ENCODE data around the gene BANF2. TPM values are rescaled to one million over a fixed set of nuclear protein-coding genes. Genes with fewer than 3 reads are reported as not detected.

BANF2 gene
- polyA plus RNA-seq, 1 of the 3 experiments (the other 2 are of a cell fraction), result not detected

- no peak overlapping the region for H2AFZ ChIP-seq (ENCODE audit: low read depth)
- DNase-seq, result no peak
- TF ChIP-seq NFIC (IDR thresholded peaks at IDR 0.05; ENCODE audit: borderline replicate concordance) (no peak), RFX5 (IDR thresholded peaks at IDR 0.05; ENCODE audit: low read length) (no peak), RCOR1 (IDR thresholded peaks at IDR 0.05; ENCODE audit: low read length) (no peak), MAX (IDR thresholded peaks at IDR 0.05; ENCODE audit: low read depth) (no peak), RXRA (IDR thresholded peaks at IDR 0.05; ENCODE audit: borderline replicate concordance, low read depth) (no peak), EP300 (IDR thresholded peaks at IDR 0.05; ENCODE audit: borderline replicate concordance in 1 of 2, low read depth in 1 of 2, low read length in 1 of 2) (no peak), TEAD4 (IDR thresholded peaks at IDR 0.05; ENCODE audit: borderline replicate concordance, insufficient read depth) (no peak), JUND (IDR thresholded peaks at IDR 0.05) (no peak), MEF2A (IDR thresholded peaks at IDR 0.05; ENCODE audit: borderline replicate concordance, low read depth) (no peak), NRF1 (IDR thresholded peaks at IDR 0.05; ENCODE audit: low read depth, low read length) (no peak), EZH2phosphoT487 (IDR thresholded peaks at IDR 0.05; ENCODE audit: borderline replicate concordance, low read depth) (no peak), CHD2 (IDR thresholded peaks at IDR 0.05; ENCODE audit: low read length, partially characterized antibody) (no peak), TAF1 (IDR thresholded peaks at IDR 0.05; ENCODE audit: borderline replicate concordance, low read depth, low read length) (no peak), SIN3A (IDR thresholded peaks at IDR 0.05; ENCODE audit: borderline replicate concordance, low read depth, low read length) (no peak)
- TF ChIP-seq, protein P1, sequence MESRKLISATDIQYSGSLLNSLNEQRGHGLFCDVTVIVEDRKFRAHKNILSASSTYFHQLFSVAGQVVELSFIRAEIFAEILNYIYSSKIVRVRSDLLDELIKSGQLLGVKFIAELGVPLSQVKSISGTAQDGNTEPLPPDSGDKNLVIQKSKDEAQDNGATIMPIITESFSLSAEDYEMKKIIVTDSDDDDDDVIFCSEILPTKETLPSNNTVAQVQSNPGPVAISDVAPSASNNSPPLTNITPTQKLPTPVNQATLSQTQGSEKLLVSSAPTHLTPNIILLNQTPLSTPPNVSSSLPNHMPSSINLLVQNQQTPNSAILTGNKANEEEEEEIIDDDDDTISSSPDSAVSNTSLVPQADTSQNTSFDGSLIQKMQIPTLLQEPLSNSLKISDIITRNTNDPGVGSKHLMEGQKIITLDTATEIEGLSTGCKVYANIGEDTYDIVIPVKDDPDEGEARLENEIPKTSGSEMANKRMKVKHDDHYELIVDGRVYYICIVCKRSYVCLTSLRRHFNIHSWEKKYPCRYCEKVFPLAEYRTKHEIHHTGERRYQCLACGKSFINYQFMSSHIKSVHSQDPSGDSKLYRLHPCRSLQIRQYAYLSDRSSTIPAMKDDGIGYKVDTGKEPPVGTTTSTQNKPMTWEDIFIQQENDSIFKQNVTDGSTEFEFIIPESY (IDR thresholded peaks at IDR 0.05; ENCODE audit: borderline replicate concordance, low read depth), result no peak
- no peak overlapping the region for H3K27ac ChIP-seq (ENCODE audit: low read depth in 2 of 2, low read length in 1 of 2)
- H3K9me3 ChIP-seq, result no peaks in the 10 kb centered on the region
- H4K20me1 ChIP-seq (ENCODE audit: insufficient read depth), result no peaks in the 10 kb centered on the region
- H3K4me2 ChIP-seq, result no peak overlapping the region
- ChIA-PET CTCF (interaction anchor here (1.6 kb wide), 1 partner anchor 10 kb away, joined by 8 read pairs; no protein-coding TSS in a partner anchor), POLR2A (no interaction called here)
- no peaks in the 10 kb centered on the region for H3K79me2 ChIP-seq (ENCODE audit: insufficient read depth)
- no peaks in the 10 kb centered on the region for H3K9me2 ChIP-seq
- H3K4me3 ChIP-seq (ENCODE audit: low read depth in 2 of 2, low read length in 1 of 2), result no peak overlapping the region
- H3K4me1 ChIP-seq (ENCODE audit: control insufficient read depth in 1 of 2, insufficient read depth in 2 of 2, low read depth in 1 of 2, low read length in 1 of 2), result no peaks in the 10 kb centered on the region
- no peak overlapping the region for H3K9ac ChIP-seq
- no peaks in the 10 kb centered on the region for H3F3A ChIP-seq (replicated peaks; ENCODE audit: insufficient read depth)
- H3K27me3 ChIP-seq (ENCODE audit: insufficient read depth), result peaks cover 7% of the 10 kb centered on the region; the same call in 1 of the 2 replicates
- H3K36me3 ChIP-seq (replicated peaks in 1 of 2; ENCODE audit: control insufficient read depth in 1 of 2, insufficient read depth in 2 of 2, low read length in 1 of 2), result no peaks in the 10 kb centered on the region
- WGBS (ENCODE audit: low lambda C conversion rate), result 44% methylated on average over 1 of the region's 1 CpG
Measured at GRCh38 chr20:17697171-17697570, 2.6 kb upstream of the BANF2 start.

GRCh38 chr20:17698384-17698783 is 1.4 kb upstream of the BANF2 start:
- no peak overlapping the region for H3K27ac ChIP-seq (ENCODE audit: low read depth in 2 of 2, low read length in 1 of 2)
- CTCF ChIA-PET, result interaction anchor here (0.6 to 1.6 kb wide), 3 partner anchors 11 to 124 kb away, joined by 3 to 8 read pairs (median 5); partner anchors contain the start of gene RRBP1
- no peak overlapping the region for H3K4me2 ChIP-seq

More at GRCh38 chr20:17698384-17698783, 1.4 kb upstream of the BANF2 start:
- DNase-seq, result no peak
- H3K4me3 ChIP-seq (ENCODE audit: low read depth in 2 of 2, low read length in 1 of 2), result no peak overlapping the region
- H3K9ac ChIP-seq, result no peak overlapping the region
- no peaks in the 10 kb centered on the region for H4K20me1 ChIP-seq (ENCODE audit: insufficient read depth)
- H3K9me3 ChIP-seq, result no peaks in the 10 kb centered on the region
- no peak for TF ChIP-seq MEF2A (IDR thresholded peaks at IDR 0.05; ENCODE audit: borderline replicate concordance, low read depth)
- no peaks in the 10 kb centered on the region for H3K4me1 ChIP-seq (ENCODE audit: control insufficient read depth in 1 of 2, insufficient read depth in 2 of 2, low read depth in 1 of 2, low read length in 1 of 2)
- no peaks in the 10 kb centered on the region for H3K79me2 ChIP-seq (ENCODE audit: insufficient read depth)
- no peaks in the 10 kb centered on the region for H3K36me3 ChIP-seq (replicated peaks in 1 of 2; ENCODE audit: control insufficient read depth in 1 of 2, insufficient read depth in 2 of 2, low read length in 1 of 2)
- H3K9me2 ChIP-seq, result no peaks in the 10 kb centered on the region
- H2AFZ ChIP-seq (ENCODE audit: low read depth), result no peak overlapping the region
- no peaks in the 10 kb centered on the region for H3F3A ChIP-seq (replicated peaks; ENCODE audit: insufficient read depth)
- peaks cover 4% of the 10 kb centered on the region; the same call in 1 of the 2 replicates for H3K27me3 ChIP-seq (ENCODE audit: insufficient read depth)
- 26% methylated on average over 4 of the region's 5 CpGs for WGBS (ENCODE audit: low lambda C conversion rate)
- POLR2A ChIA-PET, result no interaction called here
